HCT116 (cell line): Measurements from ENCODE around the gene STARD7. TPM values are rescaled to one million over a fixed set of nuclear protein-coding genes. Genes with fewer than 3 reads are reported as not detected.

Experiments used
- ATAC-seq: fragments of 200-7000 bp; cut with Tn5 transposase; 2 replicates; pipeline ENCODE4 v1.9.1; 2020; ENCODE audit warnings: mild to moderate bottlenecking, moderate library complexity
- BruUV-seq: library from RNA; stranded (reverse); fragments of 400-500 nt; replicated peaks from 2 replicates; lab custom pipeline; 2021; lab: Mats Ljungman, UMichigan
- CTCF ChIA-PET: fragments of 300-600 bp; sonication (Branson Sonifier 250); formaldehyde crosslinking; loops from one replicate; lab custom pipeline; 2021; ENCODE audit warnings: antibody characterized with exemption; lab: Charles Lee
- POLR2A ChIA-PET: fragments of 300-600, 350-600 bp; sonication (Branson Sonifier 250); formaldehyde crosslinking; loops from one replicate; lab custom pipeline; 2021; ENCODE audit warnings: antibody characterized with exemption; lab: Charles Lee
- RAD21 ChIA-PET, 2 experiments: fragments of 300-600 bp; sonication (Branson Sonifier 250); formaldehyde crosslinking; loops; one replicate each; lab custom pipeline; 2023; ENCODE audit warnings: low total read pairs in 2 of 2; ENCODE audit not compliant: uncharacterized antibody in 2 of 2, unreplicated experiment in 2 of 2, low non-redundant PET in 1 of 2; lab: Charles Lee
- DNase-seq: peaks from one replicate; pipeline ENCODE4 v3.0.0-alpha.2; 2010; ENCODE audit warnings: low read depth, low spot score
- H2AFZ ChIP-seq: fragments of 200-600 bp; shearing (Covaris generic), sonication (generic); 2 replicates; pipeline ENCODE4 v1.6.1; 2017; ENCODE audit warnings: low read depth, mixed run types, mixed read lengths, antibody characterized with exemption, low read length; ENCODE audit not compliant: poor library complexity, severe bottlenecking
- H3K27ac ChIP-seq: 2 replicates; pipeline ENCODE4 v1.5.1; 2012; ENCODE audit warnings: low read depth, low read length
- H3K27me3 ChIP-seq: fragments of 200-600 bp; sonication (generic); 2 replicates; pipeline ENCODE4 v1.6.1; 2016; ENCODE audit warnings: mixed run types, low read length, mixed read lengths; ENCODE audit not compliant: insufficient read depth
- H3K36me3 ChIP-seq, 2 experiments: fragments of 200-500 bp in 1 of 2; fragments of 200-600 bp in 1 of 2; sonication (Bioruptor generic) in 1 of 2; sonication (generic) in 1 of 2; 2 replicates each; pipeline versions ENCODE4 v1.5.1 to v1.6.1; 2014 to 2016; ENCODE audit warnings: low read length in 2 of 2, inconsistent platforms in 1 of 2, mixed read lengths in 1 of 2, mixed run types in 1 of 2; ENCODE audit not compliant: insufficient read depth in 2 of 2, control insufficient read depth in 1 of 2
- H3K4me1 ChIP-seq, 2 experiments: fragments of 200-600 bp in 1 of 2; sonication (generic) in 1 of 2; 2 replicates each; pipeline versions ENCODE4 v1.5.1 to v1.6.1; 2012 to 2017; ENCODE audit warnings: low read length in 2 of 2, inconsistent platforms in 1 of 2, mild to moderate bottlenecking in 1 of 2, mixed read lengths in 1 of 2, mixed run types in 1 of 2, moderate library complexity in 1 of 2; ENCODE audit not compliant: insufficient read depth in 2 of 2, control insufficient read depth in 1 of 2
- H3K4me2 ChIP-seq: fragments of 200-600 bp; sonication (generic); 2 replicates; pipeline ENCODE4 v1.6.1; 2017; ENCODE audit warnings: mixed run types, low read length, mixed read lengths
- H3K4me3 ChIP-seq, 2 experiments: fragments of 200-600 bp in 1 of 2; sonication (generic) in 1 of 2; replicated peaks in 1 of 2; 2 replicates each; pipeline ENCODE4 v1.5.1; 2011 to 2016; ENCODE audit warnings: low read length in 2 of 2, control low read depth in 1 of 2, low read depth in 1 of 2, mild to moderate bottlenecking in 1 of 2, mixed read lengths in 1 of 2, mixed run types in 1 of 2
- H3K79me2 ChIP-seq: fragments of 200-600 bp; sonication (generic); 2 replicates; pipeline ENCODE4 v1.6.1; 2017; ENCODE audit warnings: mild to moderate bottlenecking, mixed run types, low read length, moderate library complexity, mixed read lengths; ENCODE audit not compliant: insufficient read depth
- H3K9ac ChIP-seq: fragments of 200-600 bp; sonication (generic); 2 replicates; pipeline ENCODE4 v1.6.1; 2016; ENCODE audit warnings: low read length, mixed read lengths
- H3K9me2 ChIP-seq: fragments of 200-600 bp; sonication (generic), shearing (Covaris generic); 2 replicates; pipeline ENCODE4 v1.6.1; 2017; ENCODE audit warnings: mixed run types, mild to moderate bottlenecking, moderate library complexity; ENCODE audit not compliant: insufficient read depth
- H3K9me3 ChIP-seq, 2 experiments: fragments of 200-500 bp in 1 of 2; fragments of 200-600 bp in 1 of 2; sonication (Bioruptor generic) in 1 of 2; sonication (generic) in 1 of 2; 2 replicates each; pipeline ENCODE4 v1.6.1; 2014 to 2017; ENCODE audit warnings: low read length in 2 of 2, mixed read lengths in 2 of 2, inconsistent platforms in 1 of 2, low read depth in 1 of 2, mild to moderate bottlenecking in 1 of 2, mixed run types in 1 of 2, moderate library complexity in 1 of 2; ENCODE audit not compliant: control insufficient read depth in 1 of 2, insufficient read depth in 1 of 2
- H4K20me1 ChIP-seq: fragments of 200-600 bp; sonication (generic), shearing (Covaris generic); 2 replicates; pipeline ENCODE4 v1.6.1; 2017; ENCODE audit warnings: mixed run types, mild to moderate bottlenecking, moderate library complexity; ENCODE audit not compliant: insufficient read depth
- CBX3 ChIP-seq: IDR thresholded peaks from 2 replicates; pipeline ENCODE4 v1.6.1; 2012; ENCODE audit warnings: low read depth
- CEBPB ChIP-seq: IDR thresholded peaks from 2 replicates; pipeline ENCODE4 v1.6.1; 2012; ENCODE audit warnings: low read depth
- EGR1 ChIP-seq: IDR thresholded peaks from 2 replicates; pipeline ENCODE4 v1.6.1; 2012; ENCODE audit warnings: low read depth
- ELF1 ChIP-seq: IDR thresholded peaks from 2 replicates; pipeline ENCODE4 v1.6.1; 2012; ENCODE audit warnings: low read depth, borderline replicate concordance
- EZH2 ChIP-seq: fragments of 200-600 bp; sonication (generic); IDR thresholded peaks from 2 replicates; pipeline ENCODE4 v1.6.1; 2017; ENCODE audit warnings: antibody characterized with exemption, mixed run types
- EZH2phosphoT487 ChIP-seq: fragments of 200-600 bp; IDR thresholded peaks from 2 replicates; pipeline ENCODE4 v1.6.1; 2018; ENCODE audit warnings: antibody characterized with exemption, borderline replicate concordance
- FOSL1 ChIP-seq: IDR thresholded peaks from 2 replicates; pipeline ENCODE4 v1.6.1; 2012; ENCODE audit warnings: low read depth
- JUND ChIP-seq: IDR thresholded peaks from 2 replicates; pipeline ENCODE4 v1.6.1; 2012
- POLR2A ChIP-seq: IDR thresholded peaks from 2 replicates; pipeline ENCODE4 v1.7.0; 2011; ENCODE audit warnings: borderline replicate concordance; ENCODE audit not compliant: insufficient read depth, insufficient read length; ENCODE audit errors: extremely low read depth
- POLR2AphosphoS5 ChIP-seq: IDR thresholded peaks from 2 replicates; pipeline ENCODE4 v1.6.1; 2011; ENCODE audit warnings: mild to moderate bottlenecking, low read depth, low read length, moderate library complexity
- SIN3A ChIP-seq: IDR thresholded peaks from 2 replicates; pipeline ENCODE4 v1.6.1; 2012; ENCODE audit warnings: low read depth
- SP1 ChIP-seq: IDR thresholded peaks from 2 replicates; pipeline ENCODE4 v1.6.1; 2012; ENCODE audit warnings: low read depth
- SRF ChIP-seq: IDR thresholded peaks from 2 replicates; pipeline ENCODE4 v1.6.1; 2012; ENCODE audit warnings: low read depth
- TCF7L2 ChIP-seq: IDR thresholded peaks from 2 replicates; pipeline ENCODE4 v1.7.0; 2011; ENCODE audit warnings: borderline replicate concordance, inconsistent platforms; ENCODE audit not compliant: insufficient read depth, insufficient read length; ENCODE audit errors: extremely low read depth
- ZNF274 ChIP-seq: fragments of 200-500 bp; sonication (Bioruptor generic); IDR thresholded peaks from 2 replicates; pipeline ENCODE4 v1.6.1; 2014; ENCODE audit warnings: mild to moderate bottlenecking, low read depth, low read length, inconsistent platforms
- intact Hi-C: fragments of 100-400 bp; cut with micrococcal nuclease; formaldehyde crosslinking; loops from 2 replicates; pipeline ENCODE4 v1.10.0; 2022
- total RNA-seq: library from RNA; stranded (reverse); gene quantifications from one replicate; pipeline ENCODE4 v1.2.1, GENCODE V29; 2021; ENCODE audit not compliant: unreplicated experiment
- TF ChIP-seq, protein P1 (sequence below): IDR thresholded peaks from 2 replicates; pipeline ENCODE4 v1.6.1; 2012
- TF ChIP-seq, protein P2 (sequence below): IDR thresholded peaks from 2 replicates; pipeline ENCODE4 v1.6.1; 2012
- TF ChIP-seq, protein P3 (sequence below): IDR thresholded peaks from 2 replicates; pipeline ENCODE4 v1.6.1; 2012; ENCODE audit warnings: low read depth
- TF ChIP-seq, protein P4 (sequence below), 3 experiments: fragments of 200-600 bp in 1 of 3; sonication (generic) in 1 of 3; IDR thresholded peaks in 2 of 3; conservative IDR thresholded peaks in 1 of 3; 2 replicates each; pipeline ENCODE4 v1.5.1; 2012 to 2017; ENCODE audit warnings: low read depth in 2 of 3, low read length in 2 of 3, antibody characterized with exemption in 1 of 3, borderline replicate concordance in 1 of 3, control low read depth in 1 of 3, mild to moderate bottlenecking in 1 of 3, mixed read lengths in 1 of 3, mixed run types in 1 of 3, moderate library complexity in 1 of 3; ENCODE audit not compliant: insufficient read depth in 1 of 3
- TF ChIP-seq, protein P5 (sequence below): IDR thresholded peaks from 2 replicates; pipeline ENCODE4 v1.6.1; 2011; ENCODE audit warnings: mild to moderate bottlenecking, low read length, moderate library complexity; ENCODE audit not compliant: insufficient replicate concordance; ENCODE audit errors: extremely low read depth

The STARD7 gene
- total RNA-seq, 1 experiment from 2014 or later = 160 TPM

DNA sequence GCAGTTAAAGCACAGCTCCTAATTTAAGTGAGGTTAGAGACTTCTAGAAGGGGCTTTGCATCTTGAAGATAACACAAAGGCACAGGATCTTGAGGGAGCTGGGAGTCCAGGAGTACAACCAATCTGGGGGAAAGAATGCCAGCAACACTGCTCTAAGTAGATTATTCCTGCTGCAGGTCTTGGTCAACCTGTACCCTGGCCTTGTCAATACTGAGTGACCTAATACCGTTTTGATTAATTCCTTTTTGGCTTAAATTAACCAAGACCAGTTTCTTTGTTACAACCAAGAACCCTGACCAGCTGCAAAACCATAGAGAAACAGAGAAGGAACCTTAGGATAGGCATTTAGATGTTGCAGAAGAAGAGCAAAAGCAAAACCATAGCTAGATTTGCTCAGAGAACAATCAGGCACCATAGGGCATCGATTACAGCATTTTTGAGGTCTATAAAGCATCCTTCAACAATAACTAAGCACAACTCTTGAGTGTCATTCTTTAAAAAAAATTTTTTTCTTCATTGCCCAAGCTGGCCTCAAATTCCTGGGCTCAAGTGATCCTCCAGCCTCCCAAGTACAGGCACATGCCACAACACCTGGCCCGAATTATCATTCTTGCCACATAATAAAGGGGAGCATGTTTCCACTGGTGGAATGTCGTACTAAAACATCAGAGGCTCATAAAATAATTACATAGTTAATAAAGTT, 6.3 kb downstream of the STARD7 start:
- intact Hi-C loops = no loop called here
- H3K27me3 ChIP-seq = no peaks in the 10 kb centered on the region
- peaks cover 100% of the 10 kb centered on the region for H3K79me2 ChIP-seq
- peaks cover 10 to 21% of the 10 kb centered on the region in 2 experiments for H3K4me1 ChIP-seq
- H3K4me2 ChIP-seq = no peak overlapping the region
- H3K36me3 ChIP-seq = 0 out of 4 replicates have a peak, but pooled peaks cover 2 to 9% of the 10 kb centered on the region in 2 experiments
- CTCF ChIA-PET = no interaction called here
- TF ChIP-seq CEBPB (no peak), EZH2 (no peak), TCF7L2 (no peak), EZH2phosphoT487 (no peak), POLR2AphosphoS5 (no peak), SIN3A (no peak), ELF1 (no peak), FOSL1 (no peak), ZNF274 (no peak), POLR2A (no peak), CBX3 (no peak), JUND (no peak), SRF (no peak), SP1 (no peak), EGR1 (no peak)
- TF ChIP-seq, protein P1, sequence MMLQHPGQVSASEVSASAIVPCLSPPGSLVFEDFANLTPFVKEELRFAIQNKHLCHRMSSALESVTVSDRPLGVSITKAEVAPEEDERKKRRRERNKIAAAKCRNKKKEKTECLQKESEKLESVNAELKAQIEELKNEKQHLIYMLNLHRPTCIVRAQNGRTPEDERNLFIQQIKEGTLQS = no peak
- TF ChIP-seq, protein P2, sequence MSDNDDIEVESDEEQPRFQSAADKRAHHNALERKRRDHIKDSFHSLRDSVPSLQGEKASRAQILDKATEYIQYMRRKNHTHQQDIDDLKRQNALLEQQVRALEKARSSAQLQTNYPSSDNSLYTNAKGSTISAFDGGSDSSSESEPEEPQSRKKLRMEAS = no peak
- TF ChIP-seq, protein P3, sequence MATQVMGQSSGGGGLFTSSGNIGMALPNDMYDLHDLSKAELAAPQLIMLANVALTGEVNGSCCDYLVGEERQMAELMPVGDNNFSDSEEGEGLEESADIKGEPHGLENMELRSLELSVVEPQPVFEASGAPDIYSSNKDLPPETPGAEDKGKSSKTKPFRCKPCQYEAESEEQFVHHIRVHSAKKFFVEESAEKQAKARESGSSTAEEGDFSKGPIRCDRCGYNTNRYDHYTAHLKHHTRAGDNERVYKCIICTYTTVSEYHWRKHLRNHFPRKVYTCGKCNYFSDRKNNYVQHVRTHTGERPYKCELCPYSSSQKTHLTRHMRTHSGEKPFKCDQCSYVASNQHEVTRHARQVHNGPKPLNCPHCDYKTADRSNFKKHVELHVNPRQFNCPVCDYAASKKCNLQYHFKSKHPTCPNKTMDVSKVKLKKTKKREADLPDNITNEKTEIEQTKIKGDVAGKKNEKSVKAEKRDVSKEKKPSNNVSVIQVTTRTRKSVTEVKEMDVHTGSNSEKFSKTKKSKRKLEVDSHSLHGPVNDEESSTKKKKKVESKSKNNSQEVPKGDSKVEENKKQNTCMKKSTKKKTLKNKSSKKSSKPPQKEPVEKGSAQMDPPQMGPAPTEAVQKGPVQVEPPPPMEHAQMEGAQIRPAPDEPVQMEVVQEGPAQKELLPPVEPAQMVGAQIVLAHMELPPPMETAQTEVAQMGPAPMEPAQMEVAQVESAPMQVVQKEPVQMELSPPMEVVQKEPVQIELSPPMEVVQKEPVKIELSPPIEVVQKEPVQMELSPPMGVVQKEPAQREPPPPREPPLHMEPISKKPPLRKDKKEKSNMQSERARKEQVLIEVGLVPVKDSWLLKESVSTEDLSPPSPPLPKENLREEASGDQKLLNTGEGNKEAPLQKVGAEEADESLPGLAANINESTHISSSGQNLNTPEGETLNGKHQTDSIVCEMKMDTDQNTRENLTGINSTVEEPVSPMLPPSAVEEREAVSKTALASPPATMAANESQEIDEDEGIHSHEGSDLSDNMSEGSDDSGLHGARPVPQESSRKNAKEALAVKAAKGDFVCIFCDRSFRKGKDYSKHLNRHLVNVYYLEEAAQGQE = no peak
- TF ChIP-seq, protein P4, sequence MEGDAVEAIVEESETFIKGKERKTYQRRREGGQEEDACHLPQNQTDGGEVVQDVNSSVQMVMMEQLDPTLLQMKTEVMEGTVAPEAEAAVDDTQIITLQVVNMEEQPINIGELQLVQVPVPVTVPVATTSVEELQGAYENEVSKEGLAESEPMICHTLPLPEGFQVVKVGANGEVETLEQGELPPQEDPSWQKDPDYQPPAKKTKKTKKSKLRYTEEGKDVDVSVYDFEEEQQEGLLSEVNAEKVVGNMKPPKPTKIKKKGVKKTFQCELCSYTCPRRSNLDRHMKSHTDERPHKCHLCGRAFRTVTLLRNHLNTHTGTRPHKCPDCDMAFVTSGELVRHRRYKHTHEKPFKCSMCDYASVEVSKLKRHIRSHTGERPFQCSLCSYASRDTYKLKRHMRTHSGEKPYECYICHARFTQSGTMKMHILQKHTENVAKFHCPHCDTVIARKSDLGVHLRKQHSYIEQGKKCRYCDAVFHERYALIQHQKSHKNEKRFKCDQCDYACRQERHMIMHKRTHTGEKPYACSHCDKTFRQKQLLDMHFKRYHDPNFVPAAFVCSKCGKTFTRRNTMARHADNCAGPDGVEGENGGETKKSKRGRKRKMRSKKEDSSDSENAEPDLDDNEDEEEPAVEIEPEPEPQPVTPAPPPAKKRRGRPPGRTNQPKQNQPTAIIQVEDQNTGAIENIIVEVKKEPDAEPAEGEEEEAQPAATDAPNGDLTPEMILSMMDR (IDR thresholded peaks at IDR 0.05 in 2 of 3, conservative IDR thresholded peaks at IDR 0.05 in 1 of 3; ENCODE audit: borderline replicate concordance in 1 of 3, insufficient read depth in 1 of 3, low read depth in 2 of 3, low read length in 2 of 3) = no peak
- TF ChIP-seq, protein P5, sequence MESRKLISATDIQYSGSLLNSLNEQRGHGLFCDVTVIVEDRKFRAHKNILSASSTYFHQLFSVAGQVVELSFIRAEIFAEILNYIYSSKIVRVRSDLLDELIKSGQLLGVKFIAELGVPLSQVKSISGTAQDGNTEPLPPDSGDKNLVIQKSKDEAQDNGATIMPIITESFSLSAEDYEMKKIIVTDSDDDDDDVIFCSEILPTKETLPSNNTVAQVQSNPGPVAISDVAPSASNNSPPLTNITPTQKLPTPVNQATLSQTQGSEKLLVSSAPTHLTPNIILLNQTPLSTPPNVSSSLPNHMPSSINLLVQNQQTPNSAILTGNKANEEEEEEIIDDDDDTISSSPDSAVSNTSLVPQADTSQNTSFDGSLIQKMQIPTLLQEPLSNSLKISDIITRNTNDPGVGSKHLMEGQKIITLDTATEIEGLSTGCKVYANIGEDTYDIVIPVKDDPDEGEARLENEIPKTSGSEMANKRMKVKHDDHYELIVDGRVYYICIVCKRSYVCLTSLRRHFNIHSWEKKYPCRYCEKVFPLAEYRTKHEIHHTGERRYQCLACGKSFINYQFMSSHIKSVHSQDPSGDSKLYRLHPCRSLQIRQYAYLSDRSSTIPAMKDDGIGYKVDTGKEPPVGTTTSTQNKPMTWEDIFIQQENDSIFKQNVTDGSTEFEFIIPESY = no peak
- TF ChIP-seq, all 23 proteins: peak for 0
- Histone ChIP-seq H3K27ac (no peak overlapping the region), H2AFZ (no peak overlapping the region), H4K20me1 (peaks cover 62% of the 10 kb centered on the region; the same call in 1 of the 2 replicates), H3K9ac (no peak overlapping the region), H3K9me2 (no peaks in the 10 kb centered on the region), H3K4me3 (no peak overlapping the region), H3K9me3 (no peaks in the 10 kb centered on the region)
- no TSS peak for BruUV-seq
- ChIA-PET POLR2A (no interaction called here), RAD21 (no interaction called here)
- no peak for ATAC-seq
- no peak for DNase-seq
